Measurements from ENCODE around the gene CLEC19A.

CLEC19A gene

GRCh38 chr16:19274165-19274797, 11.2 kb upstream of the CLEC19A start:
- Histone ChIP-seq H3K18ac (ENCODE audit: low read length) (no peak overlapping the region), H3K9me3 (replicated peaks in 1 of 2; ENCODE audit: control insufficient read depth in 2 of 2, insufficient read depth in 1 of 2, low read depth in 1 of 2, low read length in 2 of 2) (peaks cover 0 to 2% of the 10 kb centered on the region in 2 donors), H2BK120ac (ENCODE audit: low read depth, low read length) (no peak overlapping the region), H2AFZ (ENCODE audit: low read length) (no peak overlapping the region), H3K4ac (ENCODE audit: low read length) (no peak overlapping the region), H4K8ac (ENCODE audit: low read depth, low read length) (no peak overlapping the region), H4K91ac (ENCODE audit: low read depth, low read length, poor library complexity) (no peak overlapping the region), H3K23ac (ENCODE audit: low read depth, low read length, poor library complexity) (no peak overlapping the region), H3K27ac (replicated peaks; ENCODE audit: low read length) (no peak overlapping the region), H2BK15ac (ENCODE audit: low read length) (no peak overlapping the region), H3K79me1 (ENCODE audit: low read depth, low read length) (no peaks in the 10 kb centered on the region), H3K36me3 (replicated peaks in 1 of 2; ENCODE audit: control insufficient read depth in 2 of 2, insufficient read depth in 2 of 2, low read length in 2 of 2) (no peaks in the 10 kb centered on the region), H3K14ac (ENCODE audit: low read length) (no peak overlapping the region), H3K9ac (ENCODE audit: low read depth, low read length, poor library complexity) (no peak overlapping the region), H3K4me2 (ENCODE audit: insufficient read depth, low read length, poor library complexity, severe bottlenecking) (no peak overlapping the region), H2AK5ac (ENCODE audit: low read depth, low read length) (no peak overlapping the region), H3K4me1 (ENCODE audit: control insufficient read depth in 2 of 2, insufficient read depth in 1 of 2, low read depth in 1 of 2, low read length in 2 of 2) (no peaks in the 10 kb centered on the region), H2BK5ac (ENCODE audit: low read length) (no peak overlapping the region), H3K27me3 (ENCODE audit: control insufficient read depth in 3 of 3, insufficient read depth in 3 of 3, low read depth in 1 of 3, low read length in 3 of 3) (no peaks in the 10 kb centered on the region), H2BK12ac (ENCODE audit: low read length) (no peak overlapping the region), H3K4me3 (ENCODE audit: low read length in 2 of 2) (no peak overlapping the region)
- no peak for DNase-seq (ENCODE audit: low spot score)
- no CpG with 5 or more reads among the region's 1 CpG for WGBS, 2 donors (ENCODE audit: extremely low coverage in 2 of 2, insufficient read length in 2 of 2, insufficient replicate concordance in 1 of 2)

DNA sequence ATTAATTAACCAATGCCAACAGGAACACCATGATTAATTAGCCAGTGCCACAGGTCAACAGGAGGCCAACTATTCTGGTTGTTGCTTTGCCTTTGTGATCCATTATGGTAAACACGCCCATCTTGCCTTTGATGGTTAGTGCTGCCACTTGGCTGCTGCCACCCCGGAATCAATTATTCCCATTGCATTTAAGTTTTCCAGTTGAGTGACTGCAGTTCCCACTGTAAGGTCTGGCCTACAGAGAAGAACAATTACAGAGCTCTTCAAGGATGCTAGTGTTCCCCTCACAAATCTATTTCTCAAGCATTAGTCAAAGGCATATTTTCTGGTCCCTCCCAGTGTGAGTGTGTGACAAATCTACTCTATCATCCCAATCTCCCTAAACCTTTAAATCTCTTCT, 7.1 kb upstream of the CLEC19A start:
- WGBS, 2 donors (ENCODE audit: extremely low coverage in 2 of 2, insufficient read length in 2 of 2, insufficient replicate concordance in 1 of 2): no CpG with 5 or more reads among the region's 2 CpGs
- no peak overlapping the region for H4K8ac ChIP-seq (ENCODE audit: low read depth, low read length)
- no peak overlapping the region for H2BK120ac ChIP-seq (ENCODE audit: low read depth, low read length)
- H2BK12ac ChIP-seq (ENCODE audit: low read length): no peak overlapping the region
- H2BK5ac ChIP-seq (ENCODE audit: low read length): no peak overlapping the region
- H3K18ac ChIP-seq (ENCODE audit: low read length): no peak overlapping the region
- H3K4me1 ChIP-seq (ENCODE audit: control insufficient read depth in 2 of 2, insufficient read depth in 1 of 2, low read depth in 1 of 2, low read length in 2 of 2): no peaks in the 10 kb centered on the region
- H3K23ac ChIP-seq (ENCODE audit: low read depth, low read length, poor library complexity): no peak overlapping the region
- H3K36me3 ChIP-seq (replicated peaks in 1 of 2; ENCODE audit: control insufficient read depth in 2 of 2, insufficient read depth in 2 of 2, low read length in 2 of 2): no peaks in the 10 kb centered on the region
- peaks cover 0 to 2% of the 10 kb centered on the region in 2 donors for H3K9me3 ChIP-seq (replicated peaks in 1 of 2; ENCODE audit: control insufficient read depth in 2 of 2, insufficient read depth in 1 of 2, low read depth in 1 of 2, low read length in 2 of 2)
- H3K27ac ChIP-seq (replicated peaks; ENCODE audit: low read length): no peak overlapping the region
- no peak overlapping the region for H3K9ac ChIP-seq (ENCODE audit: low read depth, low read length, poor library complexity)
- no peak overlapping the region for H3K14ac ChIP-seq (ENCODE audit: low read length)
- DNase-seq (ENCODE audit: low spot score): no peak
- H3K4ac ChIP-seq (ENCODE audit: low read length): no peak overlapping the region
- H3K4me2 ChIP-seq (ENCODE audit: insufficient read depth, low read length, poor library complexity, severe bottlenecking): no peak overlapping the region
- no peak overlapping the region for H3K4me3 ChIP-seq (ENCODE audit: low read length in 2 of 2)
- no peak overlapping the region for H4K91ac ChIP-seq (ENCODE audit: low read depth, low read length, poor library complexity)
- H2AK5ac ChIP-seq (ENCODE audit: low read depth, low read length): no peak overlapping the region
- no peaks in the 10 kb centered on the region for H3K79me1 ChIP-seq (ENCODE audit: low read depth, low read length)
- no peaks in the 10 kb centered on the region for H3K27me3 ChIP-seq (ENCODE audit: control insufficient read depth in 3 of 3, insufficient read depth in 3 of 3, low read depth in 1 of 3, low read length in 3 of 3)
- H2BK15ac ChIP-seq (ENCODE audit: low read length): no peak overlapping the region
- no peak overlapping the region for H2AFZ ChIP-seq (ENCODE audit: low read length)

GRCh38 chr16:19281246-19281645, 4.3 kb upstream of the CLEC19A start:
- Histone ChIP-seq H3K4me3 (ENCODE audit: low read length in 2 of 2) (no peak overlapping the region), H3K27me3 (ENCODE audit: control insufficient read depth in 3 of 3, insufficient read depth in 3 of 3, low read depth in 1 of 3, low read length in 3 of 3) (no peaks in the 10 kb centered on the region), H2AK5ac (ENCODE audit: low read depth, low read length) (no peak overlapping the region), H3K4me2 (ENCODE audit: insufficient read depth, low read length, poor library complexity, severe bottlenecking) (no peak overlapping the region), H4K91ac (ENCODE audit: low read depth, low read length, poor library complexity) (no peak overlapping the region), H4K8ac (ENCODE audit: low read depth, low read length) (no peak overlapping the region), H2BK15ac (ENCODE audit: low read length) (no peak overlapping the region), H2BK5ac (ENCODE audit: low read length) (no peak overlapping the region), H3K9me3 (replicated peaks in 1 of 2; ENCODE audit: control insufficient read depth in 2 of 2, insufficient read depth in 1 of 2, low read depth in 1 of 2, low read length in 2 of 2) (no peaks in the 10 kb centered on the region), H3K18ac (ENCODE audit: low read length) (no peak overlapping the region), H3K4ac (ENCODE audit: low read length) (no peak overlapping the region), H3K14ac (ENCODE audit: low read length) (no peak overlapping the region), H2BK12ac (ENCODE audit: low read length) (no peak overlapping the region), H3K23ac (ENCODE audit: low read depth, low read length, poor library complexity) (no peak overlapping the region), H3K4me1 (ENCODE audit: control insufficient read depth in 2 of 2, insufficient read depth in 1 of 2, low read depth in 1 of 2, low read length in 2 of 2) (peaks cover 0 to 9% of the 10 kb centered on the region in 2 donors), H3K27ac (replicated peaks; ENCODE audit: low read length) (no peak overlapping the region), H3K79me1 (ENCODE audit: low read depth, low read length) (no peaks in the 10 kb centered on the region), H3K9ac (ENCODE audit: low read depth, low read length, poor library complexity) (no peak overlapping the region), H2AFZ (ENCODE audit: low read length) (no peak overlapping the region), H3K36me3 (replicated peaks in 1 of 2; ENCODE audit: control insufficient read depth in 2 of 2, insufficient read depth in 2 of 2, low read length in 2 of 2) (no peaks in the 10 kb centered on the region), H2BK120ac (ENCODE audit: low read depth, low read length) (no peak overlapping the region)
- WGBS, 2 donors (ENCODE audit: extremely low coverage in 2 of 2, insufficient read length in 2 of 2, insufficient replicate concordance in 1 of 2): no CpG with 5 or more reads among the region's 2 CpGs
- no peak for DNase-seq (ENCODE audit: low spot score)

GRCh38 chr16:19282101-19282500, 3.4 kb upstream of the CLEC19A start:
- no peak overlapping the region for H3K9ac ChIP-seq (ENCODE audit: low read depth, low read length, poor library complexity)

More at GRCh38 chr16:19282101-19282500, 3.4 kb upstream of the CLEC19A start:
- no peak overlapping the region for H3K23ac ChIP-seq (ENCODE audit: low read depth, low read length, poor library complexity)
- no peak overlapping the region for H2BK12ac ChIP-seq (ENCODE audit: low read length)
- H2BK5ac ChIP-seq (ENCODE audit: low read length): no peak overlapping the region
- H3K36me3 ChIP-seq (replicated peaks in 1 of 2; ENCODE audit: control insufficient read depth in 2 of 2, insufficient read depth in 2 of 2, low read length in 2 of 2): no peaks in the 10 kb centered on the region
- no peak overlapping the region for H4K91ac ChIP-seq (ENCODE audit: low read depth, low read length, poor library complexity)
- no peak for DNase-seq (ENCODE audit: low spot score)
- H3K27ac ChIP-seq (replicated peaks; ENCODE audit: low read length): no peak overlapping the region
- H4K8ac ChIP-seq (ENCODE audit: low read depth, low read length): no peak overlapping the region
- H3K14ac ChIP-seq (ENCODE audit: low read length): no peak overlapping the region
- no peak overlapping the region for H2AK5ac ChIP-seq (ENCODE audit: low read depth, low read length)
- no peak overlapping the region for H2AFZ ChIP-seq (ENCODE audit: low read length)
- H3K79me1 ChIP-seq (ENCODE audit: low read depth, low read length): no peaks in the 10 kb centered on the region
- H3K4me3 ChIP-seq (ENCODE audit: low read length in 2 of 2): no peak overlapping the region
- H2BK120ac ChIP-seq (ENCODE audit: low read depth, low read length): no peak overlapping the region
- H2BK15ac ChIP-seq (ENCODE audit: low read length): no peak overlapping the region
- H3K9me3 ChIP-seq (replicated peaks in 1 of 2; ENCODE audit: control insufficient read depth in 2 of 2, insufficient read depth in 1 of 2, low read depth in 1 of 2, low read length in 2 of 2): no peaks in the 10 kb centered on the region
- no peak overlapping the region for H3K4ac ChIP-seq (ENCODE audit: low read length)
- H3K27me3 ChIP-seq (ENCODE audit: control insufficient read depth in 3 of 3, insufficient read depth in 3 of 3, low read depth in 1 of 3, low read length in 3 of 3): no peaks in the 10 kb centered on the region
- no peak overlapping the region for H3K18ac ChIP-seq (ENCODE audit: low read length)
- peaks cover 0 to 11% of the 10 kb centered on the region in 2 donors for H3K4me1 ChIP-seq (ENCODE audit: control insufficient read depth in 2 of 2, insufficient read depth in 1 of 2, low read depth in 1 of 2, low read length in 2 of 2)
- WGBS, 2 donors (ENCODE audit: extremely low coverage in 2 of 2, insufficient read length in 2 of 2, insufficient replicate concordance in 1 of 2): no CpG with 5 or more reads among the region's 3 CpGs
- H3K4me2 ChIP-seq (ENCODE audit: insufficient read depth, low read length, poor library complexity, severe bottlenecking): no peak overlapping the region
